Measurements from ENCODE around the gene DGKK.
"Not testable (repeated sequence)": the region's sequence is repeated elsewhere in the genome, so short reads cannot be mapped to it uniquely, and the experiment has no call there.

DNA sequence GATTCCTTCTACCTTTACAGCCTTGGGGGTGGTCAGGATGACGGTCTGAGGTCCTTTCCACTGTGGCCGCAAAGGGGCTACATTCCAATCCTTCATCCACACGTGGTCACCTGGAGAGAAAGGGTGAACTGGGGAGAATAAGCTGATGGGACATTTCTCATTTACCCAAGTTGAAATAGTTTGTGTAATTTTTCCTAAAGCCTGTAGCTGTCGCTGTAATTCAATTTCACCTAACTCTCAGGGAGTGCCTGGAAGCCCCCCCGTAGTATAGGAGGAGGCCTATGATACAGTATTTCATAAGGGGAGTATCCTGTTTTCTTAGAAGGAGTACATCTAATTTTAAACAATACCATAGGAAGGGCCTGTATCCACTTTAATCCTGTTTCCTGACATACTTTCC, 138.0 kb downstream of the DGKK start:
- TF ChIP-seq POLR2A, POLR2AphosphoS5, EP300 (IDR thresholded peaks at IDR 0.05): not testable (repeated sequence)
- TF ChIP-seq, protein P1, sequence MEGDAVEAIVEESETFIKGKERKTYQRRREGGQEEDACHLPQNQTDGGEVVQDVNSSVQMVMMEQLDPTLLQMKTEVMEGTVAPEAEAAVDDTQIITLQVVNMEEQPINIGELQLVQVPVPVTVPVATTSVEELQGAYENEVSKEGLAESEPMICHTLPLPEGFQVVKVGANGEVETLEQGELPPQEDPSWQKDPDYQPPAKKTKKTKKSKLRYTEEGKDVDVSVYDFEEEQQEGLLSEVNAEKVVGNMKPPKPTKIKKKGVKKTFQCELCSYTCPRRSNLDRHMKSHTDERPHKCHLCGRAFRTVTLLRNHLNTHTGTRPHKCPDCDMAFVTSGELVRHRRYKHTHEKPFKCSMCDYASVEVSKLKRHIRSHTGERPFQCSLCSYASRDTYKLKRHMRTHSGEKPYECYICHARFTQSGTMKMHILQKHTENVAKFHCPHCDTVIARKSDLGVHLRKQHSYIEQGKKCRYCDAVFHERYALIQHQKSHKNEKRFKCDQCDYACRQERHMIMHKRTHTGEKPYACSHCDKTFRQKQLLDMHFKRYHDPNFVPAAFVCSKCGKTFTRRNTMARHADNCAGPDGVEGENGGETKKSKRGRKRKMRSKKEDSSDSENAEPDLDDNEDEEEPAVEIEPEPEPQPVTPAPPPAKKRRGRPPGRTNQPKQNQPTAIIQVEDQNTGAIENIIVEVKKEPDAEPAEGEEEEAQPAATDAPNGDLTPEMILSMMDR (IDR thresholded peaks at IDR 0.05), result not testable (repeated sequence)
